Nephron progenitor cell (in vitro differentiated cells): ENCODE data around the gene SPIRE1.
A peak's percentile ranks its signal among the peaks of the same experiment; 100 is the strongest.

Source experiments
- DNase-seq: peaks from one replicate; pipeline ENCODE4 v3.0.0; 2021
- H3K27ac Mint-ChIP-seq: 2 replicates; pipeline ENCODE4 v1.8.0; 2021; ENCODE audit warnings: mild to moderate bottlenecking, moderate library complexity, mixed read lengths
- H3K27me3 Mint-ChIP-seq: 2 replicates; pipeline ENCODE4 v1.8.0; 2021; ENCODE audit warnings: mild to moderate bottlenecking, low read depth, mixed read lengths; ENCODE audit not compliant: poor library complexity
- H3K36me3 Mint-ChIP-seq: 2 replicates; pipeline ENCODE4 v1.8.0; 2021; ENCODE audit warnings: low read depth, mixed read lengths
- H3K4me1 Mint-ChIP-seq: 2 replicates; pipeline ENCODE4 v1.8.0; 2021; ENCODE audit warnings: mixed read lengths
- H3K4me3 Mint-ChIP-seq: 2 replicates; pipeline ENCODE4 v1.8.0; 2021; ENCODE audit warnings: mild to moderate bottlenecking, moderate library complexity, mixed read lengths
- H3K9me3 Mint-ChIP-seq: 2 replicates; pipeline ENCODE4 v1.8.0; 2021; ENCODE audit warnings: mild to moderate bottlenecking, moderate library complexity, mixed read lengths
- CTCF ChIP-seq: fragments of 200-600 bp; sonication (generic); IDR thresholded peaks from 2 replicates; pipeline ENCODE4 v1.5.0; 2021; ENCODE audit warnings: antibody characterized with exemption

SPIRE1 gene

GRCh38 chr18:12598181-12598930 lies 59.6 kb downstream of the SPIRE1 start:
- TF ChIP-seq CTCF = no peak
- no peaks in the 10 kb centered on the region for H3K36me3 Mint-ChIP-seq
- peaks cover 4% of the 10 kb centered on the region for H3K27me3 Mint-ChIP-seq
- H3K4me1 Mint-ChIP-seq = peaks cover 7% of the 10 kb centered on the region
- no peak for DNase-seq
- no peaks in the 10 kb centered on the region for H3K9me3 Mint-ChIP-seq
- H3K4me3 Mint-ChIP-seq = no peak overlapping the region
- peak overlapping the region; percentile 73 for H3K27ac Mint-ChIP-seq

GRCh38 chr18:12597760-12598159 lies 60.1 kb downstream of the SPIRE1 start:
- DNase-seq = no peak
- Mint-ChIP-seq H3K27me3 (no peaks in the 10 kb centered on the region), H3K27ac (no peak overlapping the region), H3K4me1 (peaks cover 7% of the 10 kb centered on the region), H3K9me3 (no peaks in the 10 kb centered on the region), H3K36me3 (no peaks in the 10 kb centered on the region), H3K4me3 (no peak overlapping the region)
- no peak for TF ChIP-seq CTCF

DNA sequence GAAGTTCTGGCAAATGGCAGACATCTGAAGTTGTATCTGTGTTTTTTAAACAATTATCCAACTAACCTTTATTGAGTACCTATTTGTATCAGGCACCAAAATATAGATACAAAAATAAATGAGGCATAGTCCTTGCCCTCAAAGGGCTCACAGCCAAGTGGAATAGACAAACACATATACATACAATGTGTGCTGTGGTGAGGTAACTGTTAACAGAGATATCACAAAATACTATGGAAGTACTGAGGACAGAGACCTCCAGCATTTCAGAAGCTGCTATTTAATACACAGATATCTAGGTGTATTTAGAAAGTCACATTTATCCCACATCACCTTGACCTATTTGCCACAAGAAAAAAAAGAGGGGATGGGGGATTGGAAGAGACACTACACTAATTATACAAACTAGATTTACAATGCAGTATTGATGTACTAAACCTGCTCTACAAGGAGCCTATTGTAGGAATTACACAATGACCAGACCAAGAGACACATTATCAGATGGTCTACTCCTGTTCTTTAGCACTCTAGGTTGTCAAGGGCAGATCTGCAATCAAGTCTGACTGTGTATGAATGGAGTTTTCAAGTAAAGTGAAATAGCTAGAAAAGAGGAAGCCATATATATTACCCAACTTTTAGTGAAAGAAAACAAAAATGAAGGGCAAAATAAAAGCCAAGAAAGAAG lies 62.2 kb downstream of the SPIRE1 start:
- DNase-seq = no peak
- TF ChIP-seq CTCF = no peak
- H3K4me3 Mint-ChIP-seq = no peak overlapping the region
- no peaks in the 10 kb centered on the region for H3K27me3 Mint-ChIP-seq
- H3K9me3 Mint-ChIP-seq = no peaks in the 10 kb centered on the region
- H3K4me1 Mint-ChIP-seq = peaks cover 7% of the 10 kb centered on the region
- H3K36me3 Mint-ChIP-seq = no peaks in the 10 kb centered on the region
- no peak overlapping the region for H3K27ac Mint-ChIP-seq

DNA sequence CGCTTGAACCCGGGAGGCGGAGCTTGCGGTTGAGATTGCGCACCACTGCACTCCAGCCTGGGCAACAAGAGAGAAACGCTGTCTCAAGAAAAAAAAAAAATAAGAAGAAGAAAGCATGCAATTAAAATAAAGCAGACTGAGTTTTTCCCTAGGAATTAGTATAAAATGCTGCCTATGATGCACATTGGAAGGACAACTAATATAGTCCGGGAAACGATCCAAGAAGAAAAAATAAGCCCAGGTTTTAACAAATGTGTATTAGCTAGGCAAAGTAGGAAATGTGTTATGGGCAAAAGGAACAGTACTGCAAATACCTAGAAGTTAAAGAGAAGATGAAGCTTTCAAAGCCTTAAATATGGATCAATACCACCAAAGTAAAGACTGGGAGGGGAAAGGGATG lies 64.0 kb downstream of the SPIRE1 start:
- no peaks in the 10 kb centered on the region for H3K27me3 Mint-ChIP-seq
- no peaks in the 10 kb centered on the region for H3K9me3 Mint-ChIP-seq
- DNase-seq = no peak
- H3K4me1 Mint-ChIP-seq = peaks cover 7% of the 10 kb centered on the region
- no peak overlapping the region for H3K4me3 Mint-ChIP-seq
- no peak for TF ChIP-seq CTCF
- no peak overlapping the region for H3K27ac Mint-ChIP-seq
- no peaks in the 10 kb centered on the region for H3K36me3 Mint-ChIP-seq

- H3K9me3 Mint-ChIP-seq = no peaks in the 10 kb centered on the region
- no peak for TF ChIP-seq CTCF
- H3K27ac Mint-ChIP-seq = no peak overlapping the region
- H3K27me3 Mint-ChIP-seq = no peaks in the 10 kb centered on the region
- H3K4me3 Mint-ChIP-seq = no peak overlapping the region
- peaks cover 7% of the 10 kb centered on the region for H3K4me1 Mint-ChIP-seq
- no peaks in the 10 kb centered on the region for H3K36me3 Mint-ChIP-seq
- no peak for DNase-seq
These were observed 65.2 kb downstream of the SPIRE1 start for GRCh38 chr18:12592597-12593127.
